MM.1S (cell line): ENCODE data around the gene FILIP1.

Source experiments
- DNase-seq: peaks from one replicate; pipeline ENCODE4 v3.0.0-alpha.2; 2015
- H2AFZ ChIP-seq: fragments of 300-600 bp; sonication (generic); 2 replicates; pipeline ENCODE4 v1.6.0; 2016; ENCODE audit warnings: antibody characterized with exemption, low read length
- H3F3A ChIP-seq: fragments of 300-600 bp; sonication (generic); 2 replicates; pipeline ENCODE4 v1.6.1; 2016; ENCODE audit warnings: mild to moderate bottlenecking, antibody characterized with exemption, low read length, moderate library complexity, mixed read lengths; ENCODE audit not compliant: insufficient read depth
- H3K27ac ChIP-seq: fragments of 300-600 bp; sonication (generic); 2 replicates; pipeline ENCODE4 v1.5.1; 2016; ENCODE audit warnings: mild to moderate bottlenecking, low read length
- H3K27me3 ChIP-seq: fragments of 300-600 bp; sonication (generic); replicated peaks from 2 replicates; pipeline ENCODE4 v1.6.0; 2016; ENCODE audit warnings: low read length; ENCODE audit not compliant: insufficient read depth
- H3K36me3 ChIP-seq: fragments of 300-600 bp; sonication (generic); replicated peaks from 2 replicates; pipeline ENCODE4 v1.6.1; 2016; ENCODE audit warnings: mild to moderate bottlenecking, low read length, mixed read lengths; ENCODE audit not compliant: insufficient read depth
- H3K4me1 ChIP-seq: fragments of 300-600 bp; sonication (generic); 2 replicates; pipeline ENCODE4 v1.6.1; 2016; ENCODE audit warnings: low read length, mixed read lengths
- H3K4me2 ChIP-seq: fragments of 300-600 bp; sonication (generic); 2 replicates; pipeline ENCODE4 v1.6.0; 2016; ENCODE audit warnings: low read depth, low read length
- H3K4me3 ChIP-seq: fragments of 300-600 bp; sonication (generic); 2 replicates; pipeline ENCODE4 v1.5.1; 2016; ENCODE audit warnings: low read length, mixed read lengths
- H3K79me2 ChIP-seq: fragments of 300-600 bp; sonication (generic); 2 replicates; pipeline ENCODE4 v1.6.1; 2016; ENCODE audit warnings: mixed run types, low read length, mixed read lengths
- H3K9ac ChIP-seq: fragments of 300-600 bp; sonication (generic); 2 replicates; pipeline ENCODE4 v1.6.1; 2016; ENCODE audit warnings: low read length, mixed read lengths
- H3K9me2 ChIP-seq: fragments of 300-600 bp; sonication (generic); replicated peaks from 2 replicates; pipeline ENCODE4 v1.6.1; 2016; ENCODE audit warnings: mild to moderate bottlenecking, low read length, mixed read lengths; ENCODE audit not compliant: insufficient read depth
- H3K9me3 ChIP-seq: fragments of 300-600 bp; sonication (generic); replicated peaks from 2 replicates; pipeline ENCODE4 v1.6.1; 2016; ENCODE audit warnings: mild to moderate bottlenecking, low read length, mixed read lengths; ENCODE audit not compliant: insufficient read depth
- H4K20me1 ChIP-seq: fragments of 300-600 bp; sonication (generic); 2 replicates; pipeline ENCODE4 v1.6.1; 2016; ENCODE audit warnings: mild to moderate bottlenecking, low read length, moderate library complexity, mixed read lengths; ENCODE audit not compliant: insufficient read depth
- CTCF ChIP-seq: fragments of 300-600 bp; sonication (generic); IDR thresholded peaks from 2 replicates; pipeline ENCODE4 v1.5.1; 2016; ENCODE audit warnings: antibody characterized with exemption, low read length, mixed read lengths
- EZH2 ChIP-seq: fragments of 300-600 bp; sonication (generic); optimal IDR thresholded peaks from 2 replicates; pipeline ENCODE3; 2017; ENCODE audit warnings: low read depth, mild to moderate bottlenecking, antibody characterized with exemption, low read length, mixed read lengths
- EZH2phosphoT487 ChIP-seq: fragments of 300-600 bp; sonication (generic); IDR thresholded peaks from 2 replicates; pipeline ENCODE4 v1.6.1; 2018; ENCODE audit warnings: antibody characterized with exemption, low read length

FILIP1 gene

DNA sequence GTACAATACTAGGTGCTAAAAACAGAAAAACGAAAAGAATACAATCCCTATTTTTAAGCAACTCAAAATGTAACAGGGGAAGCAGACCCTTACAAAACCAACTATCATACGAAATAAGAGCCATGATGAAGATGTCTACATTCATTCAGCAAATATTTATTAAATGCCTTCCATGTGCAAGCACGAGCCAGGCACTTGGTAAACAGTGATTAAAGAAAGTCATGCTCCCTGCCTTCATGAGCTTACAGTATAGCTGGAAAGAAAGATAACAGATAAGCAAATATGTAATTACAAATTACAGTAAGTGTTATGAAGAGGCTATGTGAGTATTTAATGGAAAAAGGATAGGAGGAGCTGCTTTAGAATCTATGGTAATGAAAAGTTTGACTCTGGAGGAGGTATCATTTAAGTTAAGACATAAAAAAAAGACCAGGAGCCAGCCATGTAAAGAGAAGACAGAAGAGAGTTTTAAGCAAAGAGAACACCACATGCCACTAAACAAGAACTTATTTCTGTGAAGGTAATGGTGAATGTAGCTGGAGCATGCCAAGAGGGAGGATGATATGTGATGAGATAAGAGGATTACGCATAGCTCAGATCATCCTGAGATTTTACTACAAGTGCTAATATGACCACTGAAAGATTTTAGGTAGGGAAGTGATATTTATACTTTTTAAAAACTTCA, 230.7 kb downstream of the FILIP1 start:
- TF ChIP-seq EZH2phosphoT487 (no peak), CTCF (no peak), EZH2 (no peak)
- H3K79me2 ChIP-seq = peaks cover 67% of the 10 kb centered on the region
- DNase-seq = no peak
- H3K4me1 ChIP-seq = peaks cover 13% of the 10 kb centered on the region
- H3F3A ChIP-seq = no peaks in the 10 kb centered on the region
- H3K36me3 ChIP-seq = no peaks in the 10 kb centered on the region; the same call in 1 of the 2 replicates
- no peaks in the 10 kb centered on the region for H3K27me3 ChIP-seq
- no peak overlapping the region; the same call in 1 of the 2 replicates for H3K4me2 ChIP-seq
- H3K4me3 ChIP-seq = no peak overlapping the region
- no peak overlapping the region for H3K9ac ChIP-seq
- no peak overlapping the region for H2AFZ ChIP-seq
- H3K9me3 ChIP-seq = no peaks in the 10 kb centered on the region
- H3K9me2 ChIP-seq = no peaks in the 10 kb centered on the region
- H4K20me1 ChIP-seq = 0 out of 2 replicates have a peak, but pooled peaks cover 4% of the 10 kb centered on the region
- no peak overlapping the region for H3K27ac ChIP-seq

GRCh38 chr6:75261299-75261698, 232.3 kb downstream of the FILIP1 start:
- Histone ChIP-seq H3K79me2 (peaks cover 51% of the 10 kb centered on the region), H3K27ac (no peak overlapping the region), H3K27me3 (no peaks in the 10 kb centered on the region), H4K20me1 (0 out of 2 replicates have a peak, but pooled peaks cover under 1% of the 10 kb centered on the region), H3K4me3 (no peak overlapping the region), H2AFZ (no peak overlapping the region), H3F3A (no peaks in the 10 kb centered on the region), H3K9me2 (no peaks in the 10 kb centered on the region), H3K9ac (no peak overlapping the region), H3K9me3 (no peaks in the 10 kb centered on the region), H3K4me2 (no peak overlapping the region), H3K4me1 (peaks cover 13% of the 10 kb centered on the region), H3K36me3 (no peaks in the 10 kb centered on the region; the same call in 1 of the 2 replicates)
- no peak for DNase-seq
- TF ChIP-seq EZH2phosphoT487 (no peak), CTCF (no peak)

GRCh38 chr6:75257343-75258087, 236.1 kb downstream of the FILIP1 start:
- Histone ChIP-seq H3K9ac (no peak overlapping the region), H4K20me1 (no peaks in the 10 kb centered on the region), H3K27me3 (no peaks in the 10 kb centered on the region), H3K4me1 (no peaks in the 10 kb centered on the region), H3K4me2 (no peak overlapping the region), H3F3A (no peaks in the 10 kb centered on the region), H3K79me2 (peaks cover 17% of the 10 kb centered on the region; the same call in 1 of the 2 replicates), H3K9me3 (no peaks in the 10 kb centered on the region), H3K4me3 (no peak overlapping the region), H3K9me2 (no peaks in the 10 kb centered on the region), H2AFZ (no peak overlapping the region), H3K36me3 (no peaks in the 10 kb centered on the region; the same call in 1 of the 2 replicates), H3K27ac (no peak overlapping the region)
- no peak for TF ChIP-seq CTCF
- no peak for TF ChIP-seq EZH2phosphoT487
- no peak for TF ChIP-seq EZH2
- no peak for DNase-seq
